Tibial nerve (tissue), 4 donors: ENCODE measurements around the gene LCN10.

Experiments used
- EP300 ChIP-seq, 2 donors: sonication (generic); formaldehyde crosslinking; IDR thresholded peaks; one replicate each; pipeline ENCODE4 v1.6.1; 2017; ENCODE audit warnings: antibody characterized with exemption in 2 of 2, mild to moderate bottlenecking in 1 of 2
- TF ChIP-seq, protein P1 (sequence below), 5 experiments: fragments of 200-600 bp in 3 of 5; fragments of 450-650 bp in 2 of 5; sonication (generic) in 3 of 5; IDR thresholded peaks; one replicate each; pipeline ENCODE4 v1.5.1; 2016 to 2019; ENCODE audit warnings: antibody characterized with exemption in 5 of 5, mild to moderate bottlenecking in 3 of 5, moderate library complexity in 2 of 5

GRCh38 chr9:136769710-136770191, 27.0 kb upstream of the LCN10 start:
- TF ChIP-seq, protein P1, sequence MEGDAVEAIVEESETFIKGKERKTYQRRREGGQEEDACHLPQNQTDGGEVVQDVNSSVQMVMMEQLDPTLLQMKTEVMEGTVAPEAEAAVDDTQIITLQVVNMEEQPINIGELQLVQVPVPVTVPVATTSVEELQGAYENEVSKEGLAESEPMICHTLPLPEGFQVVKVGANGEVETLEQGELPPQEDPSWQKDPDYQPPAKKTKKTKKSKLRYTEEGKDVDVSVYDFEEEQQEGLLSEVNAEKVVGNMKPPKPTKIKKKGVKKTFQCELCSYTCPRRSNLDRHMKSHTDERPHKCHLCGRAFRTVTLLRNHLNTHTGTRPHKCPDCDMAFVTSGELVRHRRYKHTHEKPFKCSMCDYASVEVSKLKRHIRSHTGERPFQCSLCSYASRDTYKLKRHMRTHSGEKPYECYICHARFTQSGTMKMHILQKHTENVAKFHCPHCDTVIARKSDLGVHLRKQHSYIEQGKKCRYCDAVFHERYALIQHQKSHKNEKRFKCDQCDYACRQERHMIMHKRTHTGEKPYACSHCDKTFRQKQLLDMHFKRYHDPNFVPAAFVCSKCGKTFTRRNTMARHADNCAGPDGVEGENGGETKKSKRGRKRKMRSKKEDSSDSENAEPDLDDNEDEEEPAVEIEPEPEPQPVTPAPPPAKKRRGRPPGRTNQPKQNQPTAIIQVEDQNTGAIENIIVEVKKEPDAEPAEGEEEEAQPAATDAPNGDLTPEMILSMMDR (IDR thresholded peaks at IDR 0.05): peak; percentile 19 to 57 (median 40)
- no peak for TF ChIP-seq EP300 (IDR thresholded peaks at IDR 0.05)
